HepG2 (cell line): ENCODE data around the gene FAT2. TPM values are rescaled to one million over a fixed set of nuclear protein-coding genes. Genes with fewer than 3 reads are reported as not detected.
A peak's percentile ranks its signal among the peaks of the same experiment; 100 is the strongest.
"Not testable (repeated sequence)": the region's sequence is repeated elsewhere in the genome, so short reads cannot be mapped to it uniquely, and the experiment has no call there.

Experiments used
- ATAC-seq: fragments of 200-7000 bp; cut with Tn5 transposase; 3 replicates; pipeline ENCODE4 v1.9.1; 2020; ENCODE audit warnings: mild to moderate bottlenecking, moderate library complexity
- BruUV-seq: library from RNA; stranded (reverse); fragments of 400-500 nt; replicated peaks from 2 replicates; lab custom pipeline; 2021; lab: Mats Ljungman, UMichigan
- CTCF ChIA-PET: fragments of 300-600 bp; formaldehyde crosslinking; extraction: SDS; loops from one replicate; lab custom pipeline; 2021; ENCODE audit warnings: low total read pairs, inconsistent platforms, low intra/inter-chr PET ratio; lab: Yijun Ruan, JAX
- POLR2A ChIA-PET: fragments of 350-600 bp; sonication (Branson Sonifier 250); formaldehyde crosslinking; loops from one replicate; lab custom pipeline; 2020; ENCODE audit warnings: antibody characterized with exemption, inconsistent platforms; lab: Yijun Ruan, JAX
- DNase-seq: peaks from one replicate; pipeline ENCODE4 v3.0.0-alpha.2; 2015; ENCODE audit warnings: low spot score
- FAIRE-seq: peaks from 3 replicates; lab custom pipeline; 2011; peaks lifted over from hg19 to GRCh38; lab: Jason Lieb, UNC
- H2AFZ ChIP-seq: one replicate; pipeline ENCODE4 v1.6.1; 2011; ENCODE audit warnings: low read length, inconsistent platforms
- H3K27ac ChIP-seq: fragments of 300-600 bp; 3 replicates; pipeline ENCODE4 v1.8.0; 2011; ENCODE audit warnings: mixed run types, mild to moderate bottlenecking, mixed read lengths, low read length, inconsistent platforms; ENCODE audit not compliant: insufficient read depth; ENCODE audit errors: extremely low read length
- H3K27me3 ChIP-seq, 2 experiments: fragments of 200-600 bp in 1 of 2; 2 replicates in 1 of 2; 3 replicates in 1 of 2; pipeline versions ENCODE4 v1.6.0 to v1.8.0; 2011; ENCODE audit warnings: low read length in 2 of 2, mild to moderate bottlenecking in 2 of 2, moderate library complexity in 2 of 2, inconsistent platforms in 1 of 2; ENCODE audit not compliant: insufficient read depth in 2 of 2, control insufficient read depth in 1 of 2
- H3K36me3 ChIP-seq, 2 experiments: fragments of 200-600 bp in 1 of 2; replicated peaks in 1 of 2; 2 replicates in 1 of 2; 3 replicates in 1 of 2; pipeline versions ENCODE4 v1.5.1 to v1.8.0; 2011; ENCODE audit warnings: low read length in 2 of 2, inconsistent platforms in 1 of 2; ENCODE audit not compliant: insufficient read depth in 2 of 2, control insufficient read depth in 1 of 2
- H3K4me1 ChIP-seq: 2 replicates; pipeline ENCODE4 v1.5.1; 2012; ENCODE audit warnings: low read length, inconsistent platforms; ENCODE audit not compliant: insufficient read depth
- H3K4me2 ChIP-seq: 2 replicates; pipeline ENCODE4 v1.6.0; 2011; ENCODE audit warnings: low read depth, low read length, inconsistent platforms
- H3K4me3 ChIP-seq, 3 experiments: fragments of 200-600 bp in 1 of 3; sonication (generic), shearing (Covaris generic) in 1 of 3; replicated peaks in 1 of 3; 2 replicates each; pipeline ENCODE4 v1.5.1; 2011 to 2016; ENCODE audit warnings: low read length in 3 of 3, inconsistent platforms in 2 of 3, low read depth in 2 of 3, mild to moderate bottlenecking in 2 of 3, control low read depth in 1 of 3, mixed read lengths in 1 of 3; ENCODE audit not compliant: insufficient read depth in 1 of 3
- H3K79me2 ChIP-seq: one replicate; pipeline ENCODE4 v1.6.1; 2011; ENCODE audit warnings: low read length, inconsistent platforms; ENCODE audit not compliant: insufficient read depth
- H3K9ac ChIP-seq: 2 replicates; pipeline ENCODE4 v1.6.0; 2011; ENCODE audit warnings: mild to moderate bottlenecking, low read depth, low read length, inconsistent platforms; ENCODE audit not compliant: insufficient read depth
- H3K9me3 ChIP-seq: 2 replicates; pipeline ENCODE4 v1.5.1; 2012; ENCODE audit warnings: mild to moderate bottlenecking, low read length
- H4K20me1 ChIP-seq: 2 replicates; pipeline ENCODE4 v1.6.0; 2011; ENCODE audit warnings: inconsistent platforms, mild to moderate bottlenecking, low read length, moderate library complexity; ENCODE audit not compliant: insufficient read depth
- BHLHE40 ChIP-seq: IDR thresholded peaks from 2 replicates; pipeline ENCODE4 v1.6.1; 2011; ENCODE audit warnings: low read length, improper control_type of control experiment
- MNT ChIP-seq: fragments of 450-650 bp; IDR thresholded peaks from 2 replicates; pipeline ENCODE4 v1.6.1; 2016
- SP140L ChIP-seq: sonication (generic); formaldehyde crosslinking; IDR thresholded peaks from 2 replicates; pipeline ENCODE4 v1.4.0; 2020; ENCODE audit warnings: missing genetic modification reagents, borderline replicate concordance
- ZNF329 ChIP-seq: sonication (generic); formaldehyde crosslinking; IDR thresholded peaks from 2 replicates; pipeline ENCODE4 v1.9.0; 2021; ENCODE audit warnings: low read depth, mild to moderate bottlenecking, missing genetic modification reagents
- ZNF451 ChIP-seq: sonication (generic); formaldehyde crosslinking; IDR thresholded peaks from 2 replicates; pipeline ENCODE4 v1.5.0; 2020; ENCODE audit warnings: mild to moderate bottlenecking, missing genetic modification reagents
- WGBS: methylation state at CpG from one replicate; pipeline ENCODE4 v1.1.6; 2017; ENCODE audit warnings: low lambda C conversion rate; 5-methylcytosine and 5-hydroxymethylcytosine counted together
- in situ Hi-C: cut with HindIII; loops from 2 replicates; pipeline ENCODE4 v1.10.0; 2017; ENCODE audit warnings: low pct_unique_long_range_greater_than_20kb; ENCODE audit not compliant: extremely low pct_ligation_motif_present
- intact Hi-C: fragments of 100-400 bp; cut with micrococcal nuclease; formaldehyde crosslinking; loops from one replicate; pipeline ENCODE4 v1.10.0; 2022; ENCODE audit not compliant: unreplicated experiment
- polyA plus RNA-seq, 8 experiments: library from polyadenylated mRNA; depleted of rRNA in 3 of 8; stranded (reverse) in 7 of 8; unstranded in 1 of 8; fragments of >200 nt; fragmentation: Illumina TruSeq in 4 of 8; extraction: Trizol in 4 of 8; gene quantifications; 2 replicates each; pipeline versions ENCODE4 v1.2.1 to v1.2.3, GENCODE V29; 2011 to 2016; ENCODE audit warnings: low read depth in 4 of 8, missing spikeins in 1 of 8, mixed read lengths in 1 of 8; ENCODE audit not compliant: insufficient read depth in 1 of 8
- total RNA-seq, 5 experiments: library from RNA; depleted of rRNA; stranded (reverse); fragments of >200 nt; fragmentation: Illumina TruSeq; extraction: Trizol; gene quantifications; 2 replicates each; pipeline ENCODE4 v1.2.3, GENCODE V29; 2016; ENCODE audit warnings: low read depth in 1 of 5

FAT2 gene
- total and polyA plus RNA-seq, 2 of the 13 experiments (the other 11 are each of a cell fraction or from before 2014, with no cell fraction given), result not detected

- H2AFZ ChIP-seq, result no peak overlapping the region
- TF ChIP-seq SP140L (CRISPR knock-in tag) (no peak), ZNF329 (no peak)
- H3K36me3 ChIP-seq, result no peaks in the 10 kb centered on the region
- FAIRE-seq (no peak), ATAC-seq (no peak), DNase-seq (no peak)
- no peak overlapping the region for H3K4me2 ChIP-seq
- peaks cover 6% of the 10 kb centered on the region for H3K4me1 ChIP-seq
- POLR2A ChIA-PET, result no interaction called here
- CTCF ChIA-PET, result no interaction called here
- no peak overlapping the region for H3K4me3 ChIP-seq
- no peaks in the 10 kb centered on the region for H3K9me3 ChIP-seq
- in situ Hi-C loops (no loop called here), intact Hi-C loops (no loop called here)
- WGBS, result 36% methylated on average over 5 of the region's 5 CpGs
- no peak overlapping the region for H3K9ac ChIP-seq
- BruUV-seq, result no TSS peak
- H4K20me1 ChIP-seq, result no peaks in the 10 kb centered on the region
- H3K27me3 ChIP-seq, result peaks cover 0 to 10% of the 10 kb centered on the region in 2 experiments; a peak in 2 of 5 replicates
- no peaks in the 10 kb centered on the region for H3K79me2 ChIP-seq
- no peak overlapping the region for H3K27ac ChIP-seq
These were observed 3.2 kb downstream of the FAT2 start for GRCh38 chr5:151587796-151588555.

GRCh38 chr5:151585970-151586369 lies 5.2 kb downstream of the FAT2 start:
- DNase-seq, result no peak
- WGBS, result 37% methylated on average over 10 of the region's 10 CpGs
- Histone ChIP-seq H3K4me2 (no peak overlapping the region), H3K79me2 (no peaks in the 10 kb centered on the region), H4K20me1 (no peaks in the 10 kb centered on the region), H2AFZ (no peak overlapping the region), H3K36me3 (no peaks in the 10 kb centered on the region), H3K4me1 (no peaks in the 10 kb centered on the region)
- POLR2A ChIA-PET, result no interaction called here
- ATAC-seq, result no peak
- CTCF ChIA-PET, result no interaction called here
- no TSS peak for BruUV-seq
- peak; percentile 90 for TF ChIP-seq MNT
- TF ChIP-seq ZNF451 (CRISPR knock-in tag), result no peak
- peak; percentile 65 for TF ChIP-seq BHLHE40
- TF ChIP-seq, all 625 proteins: peak for 2
- FAIRE-seq, result no peak
- intact Hi-C loops, result no loop called here
- in situ Hi-C loops, result no loop called here
- Histone ChIP-seq H3K27ac (no peak overlapping the region), H3K27me3 (peaks cover 0 to 8% of the 10 kb centered on the region in 2 experiments; a peak in 2 of 5 replicates), H3K9ac (no peak overlapping the region), H3K4me3 (no peak overlapping the region), H3K9me3 (no peaks in the 10 kb centered on the region)

GRCh38 chr5:151585344-151585743 lies 5.8 kb downstream of the FAT2 start:
- intact Hi-C loops, H3K9ac ChIP-seq, H2AFZ ChIP-seq, DNase-seq, CTCF ChIA-PET, H3K9me3 ChIP-seq, H3K36me3 ChIP-seq, H3K4me2 ChIP-seq, FAIRE-seq, H3K4me1 ChIP-seq, ATAC-seq, in situ Hi-C loops, H3K4me3 ChIP-seq, H4K20me1 ChIP-seq, BruUV-seq, H3K79me2 ChIP-seq, H3K27me3 ChIP-seq, H3K27ac ChIP-seq, POLR2A ChIA-PET: not testable (repeated sequence)
- WGBS, result 18% methylated on average over 4 of the region's 4 CpGs
